MCF 10A (cell line): ENCODE data around the gene GEMIN7. TPM values are rescaled to one million over a fixed set of nuclear protein-coding genes. Genes with fewer than 3 reads are reported as not detected.

Experiments
- Bru-seq: library from RNA; stranded (reverse); fragments of 400-500 nt; gene quantifications from one replicate; lab custom pipeline; 2021; lab: Mats Ljungman, UMichigan
- BruChase-seq, 2 experiments: library from RNA; stranded (reverse); fragments of 400-500 nt; gene quantifications; one replicate each; lab custom pipeline; 2021; lab: Mats Ljungman, UMichigan
- BruUV-seq: library from RNA; stranded (reverse); fragments of 400-500 nt; replicated peaks from 2 replicates; lab custom pipeline; 2021; lab: Mats Ljungman, UMichigan
- CTCF ChIA-PET: fragments of 300-600 bp; sonication (Branson Sonifier 250); formaldehyde crosslinking; extraction: SDS; loops from one replicate; lab custom pipeline; 2021; ENCODE audit warnings: antibody characterized with exemption, inconsistent platforms; lab: Yijun Ruan, JAX
- POLR2A ChIA-PET: fragments of 300-600, 350-650 bp; sonication (Branson Sonifier 250); formaldehyde crosslinking; extraction: SDS; loops from one replicate; lab custom pipeline; 2020; ENCODE audit warnings: antibody characterized with exemption, inconsistent platforms; lab: Yijun Ruan, JAX
- DNase-seq: peaks from one replicate; pipeline ENCODE4 v3.0.0-alpha.2; 2018; ENCODE audit not compliant: unreplicated experiment
- H3K27ac Mint-ChIP-seq: one replicate; pipeline ENCODE4 v1.8.0; 2022; ENCODE audit warnings: mild to moderate bottlenecking, low read depth, mixed read lengths; ENCODE audit not compliant: unreplicated experiment
- H3K27me3 Mint-ChIP-seq: one replicate; pipeline ENCODE4 v1.8.0; 2022; ENCODE audit warnings: mixed read lengths; ENCODE audit not compliant: insufficient read depth, unreplicated experiment
- H3K36me3 Mint-ChIP-seq: one replicate; pipeline ENCODE4 v1.8.0; 2022; ENCODE audit warnings: mild to moderate bottlenecking, moderate library complexity, mixed read lengths; ENCODE audit not compliant: insufficient read depth, unreplicated experiment
- H3K4me1 Mint-ChIP-seq: one replicate; pipeline ENCODE4 v1.8.0; 2022; ENCODE audit warnings: mixed read lengths; ENCODE audit not compliant: insufficient read depth, unreplicated experiment
- H3K4me3 Mint-ChIP-seq: one replicate; pipeline ENCODE4 v1.8.0; 2022; ENCODE audit warnings: mild to moderate bottlenecking, moderate library complexity, mixed read lengths; ENCODE audit not compliant: unreplicated experiment
- H3K9me3 Mint-ChIP-seq: one replicate; pipeline ENCODE4 v1.8.0; 2022; ENCODE audit warnings: mixed read lengths; ENCODE audit not compliant: unreplicated experiment
- intact Hi-C: fragments of 100-400 bp; cut with micrococcal nuclease; formaldehyde crosslinking; loops from 2 replicates; pipeline ENCODE4 v1.14.1; 2022
- long read RNA-seq: library from polyadenylated mRNA; stranded (forward); transcript quantifications from one replicate; pipeline ENCODE4 v2.0.0, GENCODE V29; 2022
- total RNA-seq: library from RNA; stranded (reverse); gene quantifications from 2 replicates; pipeline ENCODE4 v1.2.3, GENCODE V29; 2022
- TF ChIP-seq, protein P1 (sequence below): fragments of 200-600 bp; IDR thresholded peaks from one replicate; pipeline ENCODE4 v1.8.0; 2022; ENCODE audit warnings: antibody characterized with exemption, mild to moderate bottlenecking; ENCODE audit not compliant: unreplicated experiment

The GEMIN7 gene
- total RNA-seq (21.0 and 21.8 TPM in 2 replicates), Bru-seq, nascent RNA (percentile 65 among the genes with signal in this experiment), BruChase-seq, experiment 1, labeled RNA remaining after a 6-hour chase (percentile 60 among the genes with signal in this experiment), BruChase-seq, experiment 2, labeled RNA remaining after a 2-hour chase (percentile 72 among the genes with signal in this experiment)
- long read RNA-seq, transcript GEMIN7-201 (3 exons, 1,657 nt): major isoform, 18 of 38 reads
- long read RNA-seq, transcript GEMIN7-204 (3 exons, 576 nt): minor isoform, 8 of 38 reads
- long read RNA-seq, partial matches to known transcripts: 3 of 38 reads
- long read RNA-seq, other reads (novel, unspliced or antisense): 2 of 38 reads

DNA sequence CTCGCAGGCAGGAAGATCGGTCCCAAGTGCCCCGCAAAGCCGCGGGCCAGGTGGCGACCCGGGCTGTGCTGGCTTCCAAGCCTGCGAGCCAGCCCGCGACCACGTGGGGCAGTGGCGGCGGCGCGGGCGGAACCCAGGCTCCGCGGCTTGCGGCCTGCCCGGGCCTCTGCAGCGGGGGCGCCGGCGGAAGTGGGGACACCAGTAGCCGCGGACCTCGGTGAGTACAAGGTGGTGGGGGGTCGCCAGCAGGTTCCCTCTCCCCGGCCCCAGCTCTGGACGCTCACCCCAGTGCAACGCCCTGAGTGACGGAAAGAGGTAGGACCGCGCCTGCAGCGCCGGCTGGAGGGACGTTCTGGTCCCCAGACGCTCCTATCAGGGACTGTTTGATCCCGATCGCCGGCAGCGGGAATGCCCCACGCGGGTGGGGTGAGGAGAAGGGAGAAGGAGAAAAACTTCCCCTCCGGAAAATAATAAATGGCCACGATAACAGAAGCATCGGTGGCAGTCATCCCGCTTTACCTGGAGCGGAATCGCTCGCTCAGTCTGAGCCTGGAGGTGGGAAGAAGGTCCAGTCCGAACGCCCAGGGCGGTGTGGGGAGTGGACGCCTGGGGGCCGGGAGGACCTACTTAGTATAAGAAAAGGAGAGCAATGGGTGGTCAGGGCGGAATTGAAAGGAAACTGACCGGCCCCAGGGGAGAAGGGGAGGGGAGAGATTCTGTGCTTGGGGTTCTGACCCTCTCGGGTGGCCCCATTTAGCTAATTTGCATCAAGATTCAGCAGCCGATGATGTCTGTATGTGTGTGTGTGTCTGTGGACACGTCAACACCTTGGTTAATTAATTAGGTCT is at the start of gene GEMIN7:
Gene GEMIN7 (plus strand): TSS at position 198 of the 848 bp plus-strand sequence. CDS start 10,855 bp downstream, outside the sequence.
- no peaks in the 10 kb centered on the region for H3K27me3 Mint-ChIP-seq
- CTCF ChIA-PET: interaction anchor here (1.0 kb wide), 1 partner anchor 40 kb away, joined by 3 read pairs; no protein-coding TSS in a partner anchor
- BruUV-seq: TSS peak; percentile 59
- H3K9me3 Mint-ChIP-seq: no peaks in the 10 kb centered on the region
- TF ChIP-seq, protein P1, sequence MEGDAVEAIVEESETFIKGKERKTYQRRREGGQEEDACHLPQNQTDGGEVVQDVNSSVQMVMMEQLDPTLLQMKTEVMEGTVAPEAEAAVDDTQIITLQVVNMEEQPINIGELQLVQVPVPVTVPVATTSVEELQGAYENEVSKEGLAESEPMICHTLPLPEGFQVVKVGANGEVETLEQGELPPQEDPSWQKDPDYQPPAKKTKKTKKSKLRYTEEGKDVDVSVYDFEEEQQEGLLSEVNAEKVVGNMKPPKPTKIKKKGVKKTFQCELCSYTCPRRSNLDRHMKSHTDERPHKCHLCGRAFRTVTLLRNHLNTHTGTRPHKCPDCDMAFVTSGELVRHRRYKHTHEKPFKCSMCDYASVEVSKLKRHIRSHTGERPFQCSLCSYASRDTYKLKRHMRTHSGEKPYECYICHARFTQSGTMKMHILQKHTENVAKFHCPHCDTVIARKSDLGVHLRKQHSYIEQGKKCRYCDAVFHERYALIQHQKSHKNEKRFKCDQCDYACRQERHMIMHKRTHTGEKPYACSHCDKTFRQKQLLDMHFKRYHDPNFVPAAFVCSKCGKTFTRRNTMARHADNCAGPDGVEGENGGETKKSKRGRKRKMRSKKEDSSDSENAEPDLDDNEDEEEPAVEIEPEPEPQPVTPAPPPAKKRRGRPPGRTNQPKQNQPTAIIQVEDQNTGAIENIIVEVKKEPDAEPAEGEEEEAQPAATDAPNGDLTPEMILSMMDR: no peak
- intact Hi-C loops: no loop called here
- H3K4me1 Mint-ChIP-seq: peaks cover 22% of the 10 kb centered on the region
- H3K27ac Mint-ChIP-seq: peak within 1 kb of the TSS; percentile 94
- POLR2A ChIA-PET: interaction anchor here (0.6 to 7.5 kb wide), 14 partner anchors 9 to 260 kb away, joined by 3 to 102 read pairs (median 4); partner anchors contain the start of genes BLOC1S3, CLASRP, CLPTM1 and PPP1R37
- peak; percentile 74 for DNase-seq
- peaks cover 16% of the 10 kb centered on the region for H3K36me3 Mint-ChIP-seq
- peak within 1 kb of the TSS; percentile 99 for H3K4me3 Mint-ChIP-seq

- Mint-ChIP-seq H3K36me3 (peaks cover 83% of the 10 kb centered on the region), H3K4me1 (no peaks in the 10 kb centered on the region), H3K27ac (peak overlapping the region; percentile 63), H3K9me3 (no peaks in the 10 kb centered on the region), H3K4me3 (no peak overlapping the region), H3K27me3 (no peaks in the 10 kb centered on the region)
- no peak for DNase-seq
- no TSS peak for BruUV-seq
- TF ChIP-seq, protein P1: no peak
- POLR2A ChIA-PET: interaction anchor here (0.6 to 1.0 kb wide), 3 partner anchors 8 to 833 kb away, joined by 3 to 4 read pairs (median 4); partner anchors contain the start of genes CLASRP and PPP1R13L
- CTCF ChIA-PET: no interaction called here
- intact Hi-C loops: no loop called here
Measured at GRCh38 chr19:45030825-45031224, 48.2 kb upstream of the GEMIN7 start.

- no peak for DNase-seq
- Mint-ChIP-seq H3K27ac (peak overlapping the region; percentile 61), H3K9me3 (no peaks in the 10 kb centered on the region), H3K36me3 (peaks cover 78% of the 10 kb centered on the region), H3K4me3 (no peak overlapping the region), H3K27me3 (no peaks in the 10 kb centered on the region), H3K4me1 (no peaks in the 10 kb centered on the region)
- intact Hi-C loops: no loop called here
- CTCF ChIA-PET: interaction anchor here (0.6 to 2.9 kb wide), 2 partner anchors 27 to 33 kb away, joined by 3 to 8 read pairs; no protein-coding TSS in a partner anchor
- POLR2A ChIA-PET: interaction anchor here (0.9 kb wide), 1 partner anchor 77 kb away, joined by 3 read pairs; the partner anchor contains the start of gene CLPTM1
- TF ChIP-seq, protein P1: no peak
- no TSS peak for BruUV-seq
Measured at GRCh38 chr19:45032421-45032820, 46.6 kb upstream of the GEMIN7 start.
